A673 (cell line): Measurements from ENCODE around the gene ANKRD11. TPM values are rescaled to one million over a fixed set of nuclear protein-coding genes. Genes with fewer than 3 reads are reported as not detected.

Source experiments
- BruUV-seq: library from RNA; stranded (reverse); fragments of 400-500 nt; replicated peaks from 2 replicates; lab custom pipeline; 2021; lab: Mats Ljungman, UMichigan
- CTCF ChIA-PET: fragments of 300-600 bp; sonication (Branson Sonifier 250); formaldehyde crosslinking; loops from one replicate; lab custom pipeline; 2022; ENCODE audit warnings: antibody characterized with exemption; lab: Charles Lee
- POLR2A ChIA-PET: fragments of 300-600 bp; sonication (Branson Sonifier 250); formaldehyde crosslinking; loops from one replicate; lab custom pipeline; 2022; ENCODE audit warnings: antibody characterized with exemption; ENCODE audit not compliant: low non-redundant PET; lab: Charles Lee
- DNase-seq: peaks from one replicate; pipeline ENCODE4 v3.0.0-alpha.2; 2015; ENCODE audit warnings: low spot score
- H3K27ac ChIP-seq: fragments of 200-600 bp; sonication (generic); 2 replicates; pipeline ENCODE4 v1.5.1; 2016; ENCODE audit warnings: mixed run types, low read depth, mild to moderate bottlenecking, mixed read lengths, antibody characterized with exemption, low read length; ENCODE audit not compliant: poor library complexity, severe bottlenecking
- H3K27me3 ChIP-seq: fragments of 200-600 bp; sonication (generic); replicated peaks from 2 replicates; pipeline ENCODE4 v1.6.1; 2017; ENCODE audit warnings: mixed run types, low read depth, mild to moderate bottlenecking, mixed read lengths, antibody characterized with exemption, low read length; ENCODE audit not compliant: insufficient read depth, poor library complexity
- H3K36me3 ChIP-seq: fragments of 200-600 bp; sonication (generic); 2 replicates; pipeline ENCODE4 v1.6.1; 2016; ENCODE audit warnings: mixed run types, mild to moderate bottlenecking, mixed read lengths, antibody characterized with exemption, low read length; ENCODE audit not compliant: insufficient read depth, poor library complexity, severe bottlenecking
- H3K4me1 ChIP-seq: fragments of 200-600 bp; sonication (generic); 2 replicates; pipeline ENCODE4 v1.6.1; 2017; ENCODE audit warnings: mixed run types, mild to moderate bottlenecking, mixed read lengths, antibody characterized with exemption, low read length; ENCODE audit not compliant: insufficient read depth, poor library complexity, severe bottlenecking
- H3K4me3 ChIP-seq: fragments of 200-600 bp; sonication (generic); 2 replicates; pipeline ENCODE4 v1.5.1; 2016; ENCODE audit warnings: low read depth, mixed run types, mild to moderate bottlenecking, mixed read lengths, low read length; ENCODE audit not compliant: poor library complexity, severe bottlenecking
- H3K9me3 ChIP-seq: fragments of 200-600 bp; sonication (generic); 2 replicates; pipeline ENCODE4 v1.6.1; 2016; ENCODE audit warnings: mixed run types, low read depth, mild to moderate bottlenecking, mixed read lengths, antibody characterized with exemption, low read length; ENCODE audit not compliant: poor library complexity, severe bottlenecking
- CTCF ChIP-seq: fragments of 300-800, 200-600 bp; sonication (generic); conservative IDR thresholded peaks from 2 replicates; pipeline ENCODE4 v1.5.1; 2017; ENCODE audit warnings: low read depth, mild to moderate bottlenecking, antibody characterized with exemption, low read length, moderate library complexity, mixed read lengths
- EZH2 ChIP-seq: fragments of 200-600 bp; sonication (generic); IDR thresholded peaks from 2 replicates; pipeline ENCODE4 v1.6.1; 2017; ENCODE audit warnings: borderline replicate concordance, low read depth, mild to moderate bottlenecking, mixed read lengths, antibody characterized with exemption, low read length; ENCODE audit not compliant: poor library complexity, severe bottlenecking
- intact Hi-C: fragments of 100-400 bp; cut with micrococcal nuclease; formaldehyde crosslinking; loops from one replicate; pipeline ENCODE4 v1.10.0; 2022; ENCODE audit not compliant: unreplicated experiment
- total RNA-seq: library from RNA; stranded (reverse); gene quantifications from 2 replicates; pipeline ENCODE4 v1.2.3, GENCODE V29; 2021

Gene ANKRD11
- total RNA-seq, 1 experiment from 2014 or later: 217 TPM

DNA sequence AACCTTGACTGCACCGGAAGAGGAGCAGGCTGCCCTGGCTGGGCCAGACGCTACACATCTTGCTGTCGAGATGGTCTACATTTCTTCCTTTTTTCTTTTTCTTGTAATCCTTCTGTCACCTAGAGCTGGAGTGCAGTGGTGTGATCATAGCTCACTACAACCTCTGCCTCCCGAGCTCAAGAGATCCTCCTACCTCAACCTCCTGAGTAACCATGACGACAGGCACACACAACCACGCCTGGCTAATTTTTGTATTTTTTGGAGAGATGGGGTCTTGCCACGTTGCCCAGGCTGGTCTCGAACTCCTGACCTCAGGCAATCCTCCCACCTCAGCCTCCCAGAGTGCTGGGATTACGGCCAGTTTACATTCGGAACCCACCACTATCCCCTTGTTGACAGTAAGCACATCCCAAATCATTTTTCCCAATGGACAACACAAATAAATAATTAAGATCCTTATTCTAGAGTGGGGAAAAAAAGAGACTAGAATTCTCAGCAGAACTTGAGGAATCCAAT lies 79.0 kb downstream of the ANKRD11 start:
- H3K36me3 ChIP-seq: peaks cover 6% of the 10 kb centered on the region
- H3K27ac ChIP-seq: no peak overlapping the region
- H3K27me3 ChIP-seq: no peaks in the 10 kb centered on the region
- peaks cover 15% of the 10 kb centered on the region for H3K4me1 ChIP-seq
- ChIA-PET POLR2A (no interaction called here), CTCF (no interaction called here)
- H3K9me3 ChIP-seq: no peaks in the 10 kb centered on the region
- TF ChIP-seq CTCF (no peak), EZH2 (no peak)
- DNase-seq: no peak
- no TSS peak for BruUV-seq
- intact Hi-C loops: no loop called here
- no peak overlapping the region for H3K4me3 ChIP-seq

DNA sequence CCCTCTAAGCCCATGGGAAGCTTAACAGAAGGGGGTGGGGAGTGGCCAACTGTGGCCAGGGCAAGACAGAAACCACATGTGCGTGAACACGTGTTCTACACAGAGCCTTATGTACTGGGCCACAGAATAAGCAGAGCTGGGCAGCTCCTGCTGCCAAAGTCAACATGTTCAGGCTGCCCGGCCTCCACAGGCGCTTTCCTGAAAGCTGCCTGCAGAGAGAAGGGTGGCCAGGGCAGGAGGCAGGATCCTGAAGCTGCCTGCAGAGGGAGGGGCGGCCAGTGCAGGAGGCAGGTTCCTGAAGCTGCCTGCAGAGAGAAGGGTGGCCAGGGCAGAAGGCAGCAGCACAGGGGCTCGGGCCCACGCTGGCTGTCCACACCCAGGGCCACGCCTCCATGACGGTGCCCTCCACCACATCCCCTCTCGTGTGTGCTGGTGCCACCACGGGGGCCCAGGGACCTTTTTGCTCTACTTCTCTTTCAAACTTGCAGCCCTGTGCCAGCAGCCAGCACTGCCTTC lies 79.5 kb downstream of the ANKRD11 start:
- Histone ChIP-seq H3K4me1 (peaks cover 15% of the 10 kb centered on the region), H3K27ac (no peak overlapping the region), H3K27me3 (no peaks in the 10 kb centered on the region), H3K9me3 (no peaks in the 10 kb centered on the region), H3K4me3 (no peak overlapping the region), H3K36me3 (peaks cover under 1% of the 10 kb centered on the region)
- ChIA-PET CTCF (no interaction called here), POLR2A (no interaction called here)
- intact Hi-C loops: no loop called here
- BruUV-seq: no TSS peak
- TF ChIP-seq EZH2: no peak
- no peak for TF ChIP-seq CTCF
- no peak for DNase-seq

DNA sequence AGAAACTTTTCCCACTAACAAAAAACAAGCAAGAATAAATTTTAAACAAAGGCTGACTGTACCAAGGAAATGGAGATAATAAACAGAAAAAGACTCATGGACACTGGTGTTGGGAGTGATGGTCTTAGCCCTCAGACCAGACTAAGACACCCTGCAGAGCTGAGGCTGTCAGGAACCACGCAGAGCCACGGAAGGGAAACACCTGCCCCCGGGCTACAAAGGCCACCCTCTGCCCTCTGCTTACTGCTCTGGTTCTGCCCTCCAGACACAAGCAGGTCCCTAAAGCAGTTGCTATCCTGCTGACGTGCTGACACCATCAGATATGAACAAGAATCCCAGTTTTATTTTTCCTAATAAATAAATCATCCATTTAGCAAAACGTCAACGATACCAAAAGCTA lies 80.0 kb downstream of the ANKRD11 start:
- POLR2A ChIA-PET: no interaction called here
- no peak overlapping the region for H3K4me3 ChIP-seq
- no peak for DNase-seq
- H3K27me3 ChIP-seq: no peaks in the 10 kb centered on the region
- intact Hi-C loops: no loop called here
- no TSS peak for BruUV-seq
- H3K27ac ChIP-seq: no peak overlapping the region
- CTCF ChIA-PET: no interaction called here
- no peak for TF ChIP-seq CTCF
- H3K36me3 ChIP-seq: no peaks in the 10 kb centered on the region
- H3K4me1 ChIP-seq: peaks cover 15% of the 10 kb centered on the region
- H3K9me3 ChIP-seq: no peaks in the 10 kb centered on the region
